GM18498 (cell line): ENCODE measurements around the gene MYO7A.

ENCODE experiments used
- ATAC-seq: cut with Tn5 transposase; IDR thresholded peaks from one replicate; pipeline ENCODE4 v1.9.1; 2021; ENCODE audit warnings: mild to moderate bottlenecking, moderate library complexity; ENCODE audit not compliant: unreplicated experiment

The MYO7A gene

DNA sequence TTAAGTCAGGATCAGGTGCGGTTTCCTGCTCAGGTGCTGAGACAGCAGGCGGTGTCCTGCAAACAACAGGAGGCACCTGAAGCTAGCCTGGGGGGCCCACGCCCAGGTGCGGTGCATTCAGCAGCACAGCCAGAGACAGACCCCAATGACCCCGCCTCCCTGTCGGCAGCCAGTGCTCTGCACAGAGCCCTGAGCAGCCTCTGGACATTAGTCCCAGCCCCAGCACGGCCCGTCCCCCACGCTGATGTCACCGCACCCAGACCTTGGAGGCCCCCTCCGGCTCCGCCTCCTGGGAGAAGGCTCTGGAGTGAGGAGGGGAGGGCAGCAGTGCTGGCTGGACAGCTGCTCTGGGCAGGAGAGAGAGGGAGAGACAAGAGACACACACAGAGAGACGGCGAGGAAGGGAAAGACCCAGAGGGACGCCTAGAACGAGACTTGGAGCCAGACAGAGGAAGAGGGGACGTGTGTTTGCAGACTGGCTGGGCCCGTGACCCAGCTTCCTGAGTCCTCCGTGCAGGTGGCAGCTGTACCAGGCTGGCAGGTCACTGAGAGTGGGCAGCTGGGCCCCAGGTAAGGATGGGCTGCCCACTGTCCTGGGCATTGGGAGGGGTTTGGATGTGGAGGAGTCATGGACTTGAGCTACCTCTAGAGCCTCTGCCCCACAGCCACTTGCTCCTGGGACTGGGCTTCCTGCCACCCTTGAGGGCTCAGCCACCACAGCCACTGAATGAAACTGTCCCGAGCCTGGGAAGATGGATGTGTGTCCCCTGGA lies at the start of gene MYO7A:
Gene MYO7A (plus strand): TSS at position 327 of the 772 bp plus-strand sequence. CDS start 2,389 bp downstream, outside the sequence.
- no peak for ATAC-seq

DNA sequence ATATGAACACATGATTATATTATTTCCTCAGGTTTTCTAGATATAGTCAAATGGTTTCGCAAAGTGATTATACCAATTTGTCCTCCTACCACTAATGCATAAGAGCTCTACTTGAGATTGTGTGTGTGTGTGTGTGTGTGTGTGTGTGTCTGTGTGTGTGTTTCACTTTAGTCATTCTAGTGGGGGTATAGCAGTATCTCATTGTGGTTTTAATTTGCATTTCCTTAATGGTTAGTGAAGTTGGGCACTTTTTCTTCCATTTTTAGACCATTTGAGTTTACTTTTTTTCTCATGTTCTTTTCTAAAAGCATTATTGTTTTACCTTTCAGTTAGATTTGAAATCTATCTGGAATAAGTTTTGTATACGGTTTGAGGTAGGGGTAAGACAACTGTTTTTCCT lies 48.4 kb upstream of the MYO7A start:
- ATAC-seq = no peak

DNA sequence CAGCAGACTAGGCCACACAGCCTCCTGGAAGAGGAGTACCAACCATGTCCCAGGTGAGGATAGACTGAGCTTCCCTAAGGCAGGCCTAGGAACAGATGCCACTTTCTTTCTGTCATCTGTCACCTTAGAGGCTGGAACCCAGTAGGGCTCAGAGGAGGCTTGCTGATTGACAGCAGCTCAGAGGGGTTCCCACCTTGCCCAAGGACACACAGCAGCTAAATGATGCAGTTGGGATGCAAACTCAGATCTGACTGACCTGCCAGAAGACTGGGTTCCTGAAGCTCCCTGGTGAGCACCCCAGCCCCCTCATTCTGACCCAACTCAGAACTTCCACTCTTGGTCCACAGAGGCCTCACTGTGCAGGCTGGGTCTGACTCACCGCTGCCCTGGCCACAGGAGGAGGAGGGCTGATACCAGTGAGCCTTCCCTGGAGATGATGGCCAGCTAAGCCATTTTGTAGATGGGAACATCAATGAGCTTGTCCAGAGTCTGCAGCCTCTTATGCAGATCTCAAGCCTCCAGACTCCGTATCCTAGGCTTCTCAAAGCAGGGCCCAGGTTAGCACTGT lies 47.3 kb upstream of the MYO7A start:
- ATAC-seq = no peak

DNA sequence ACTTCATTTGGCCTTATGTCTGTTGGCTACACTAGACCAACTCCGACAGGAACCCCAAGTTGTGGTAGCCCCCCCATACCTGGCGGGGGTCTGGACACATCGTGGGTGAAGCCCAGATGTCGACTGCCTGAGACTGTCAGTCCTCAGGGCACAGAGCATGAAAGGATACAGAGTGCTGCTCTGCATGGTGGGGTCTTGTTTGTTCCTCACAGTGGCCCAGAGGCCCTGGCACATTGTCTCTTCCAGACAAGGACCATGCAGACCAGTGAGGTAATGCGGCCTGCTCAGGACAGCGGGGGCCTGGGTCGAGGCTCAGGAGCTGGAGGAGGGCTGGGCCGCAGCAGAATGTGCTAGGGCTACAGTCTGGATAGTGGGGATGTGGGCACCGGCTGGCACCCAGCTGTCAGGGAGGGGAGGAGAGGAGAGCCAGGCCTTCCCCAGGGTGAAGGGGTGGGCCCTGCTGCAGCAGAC lies 46.6 kb upstream of the MYO7A start:
- ATAC-seq = no peak

DNA sequence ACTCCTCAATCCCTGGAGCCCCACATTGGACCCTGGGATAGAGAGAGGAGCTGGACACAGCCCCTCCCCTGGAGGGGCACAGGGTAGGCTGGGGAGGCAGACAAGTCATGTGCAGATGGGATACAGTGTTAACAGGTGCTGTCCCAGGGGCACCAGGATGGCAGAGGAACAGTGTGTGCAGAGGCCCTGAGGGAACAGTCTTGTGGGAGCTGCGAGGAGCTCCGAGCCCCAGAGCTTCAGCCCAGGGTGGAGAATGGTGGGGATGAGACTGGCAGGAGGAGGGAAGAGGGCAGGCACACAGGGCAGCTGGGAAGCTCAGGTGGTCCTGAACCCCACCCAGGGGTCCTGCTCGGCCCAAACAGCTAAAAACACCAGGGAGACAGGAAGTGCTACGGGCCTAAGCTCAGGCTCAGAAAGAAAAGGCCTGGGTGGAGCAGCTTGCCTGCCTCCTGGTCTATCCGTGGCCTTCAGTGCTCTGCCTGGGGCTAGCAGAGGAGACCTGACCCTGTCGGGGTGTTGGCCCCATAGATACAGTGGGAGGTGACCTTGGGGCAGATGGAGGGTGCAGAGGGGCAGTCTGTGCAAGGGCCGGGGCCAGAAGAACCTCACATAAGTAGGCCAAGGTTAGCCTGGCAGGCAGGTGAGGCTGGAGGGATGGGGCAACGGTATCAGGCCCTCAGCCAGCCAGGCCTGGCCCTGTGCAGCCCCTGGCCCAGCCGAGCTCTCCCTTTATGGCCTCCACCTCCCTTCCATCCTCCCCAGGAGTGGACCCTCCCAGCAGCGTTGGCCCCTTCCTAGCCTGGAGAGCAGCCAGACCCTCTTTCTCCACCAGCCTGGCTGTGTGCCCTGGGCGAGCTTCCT lies 45.8 kb upstream of the MYO7A start:
- no peak for ATAC-seq

DNA sequence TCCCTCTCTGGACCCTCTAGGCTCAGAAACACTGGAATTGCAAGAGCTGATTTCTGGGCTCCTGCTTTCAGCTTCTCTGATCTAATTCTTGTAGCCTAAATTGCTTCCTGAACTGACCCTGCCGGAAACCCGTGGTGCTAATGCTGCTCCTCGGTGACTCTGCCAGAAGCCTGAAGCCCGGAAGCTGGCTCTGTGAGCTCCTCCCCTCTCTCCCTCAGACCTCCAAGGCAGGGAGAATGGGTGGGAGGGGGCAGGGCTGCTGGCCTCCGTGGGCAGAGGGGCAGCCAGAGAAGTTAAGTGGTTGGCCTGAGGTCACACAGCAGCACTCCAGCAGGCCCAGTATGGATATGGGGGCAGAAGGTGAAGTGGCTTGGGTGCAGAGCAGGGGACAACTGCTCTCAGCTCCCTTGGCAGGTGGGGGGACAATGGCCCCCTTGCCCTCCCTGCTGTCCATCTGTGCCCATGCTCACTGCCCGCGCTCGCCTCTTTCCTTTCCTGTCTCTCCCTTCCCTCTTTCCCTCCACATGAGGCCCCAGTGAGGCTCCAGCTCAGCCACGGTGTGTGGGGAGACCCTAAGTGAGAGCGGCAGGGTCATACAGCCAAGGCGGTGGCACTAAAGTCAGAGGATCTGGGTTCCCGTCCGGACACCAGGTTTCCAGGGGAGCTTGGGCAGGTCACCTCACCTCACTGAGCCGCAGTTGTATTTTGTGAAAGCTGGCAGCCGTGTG lies 45.0 kb upstream of the MYO7A start:
- ATAC-seq = no peak

DNA sequence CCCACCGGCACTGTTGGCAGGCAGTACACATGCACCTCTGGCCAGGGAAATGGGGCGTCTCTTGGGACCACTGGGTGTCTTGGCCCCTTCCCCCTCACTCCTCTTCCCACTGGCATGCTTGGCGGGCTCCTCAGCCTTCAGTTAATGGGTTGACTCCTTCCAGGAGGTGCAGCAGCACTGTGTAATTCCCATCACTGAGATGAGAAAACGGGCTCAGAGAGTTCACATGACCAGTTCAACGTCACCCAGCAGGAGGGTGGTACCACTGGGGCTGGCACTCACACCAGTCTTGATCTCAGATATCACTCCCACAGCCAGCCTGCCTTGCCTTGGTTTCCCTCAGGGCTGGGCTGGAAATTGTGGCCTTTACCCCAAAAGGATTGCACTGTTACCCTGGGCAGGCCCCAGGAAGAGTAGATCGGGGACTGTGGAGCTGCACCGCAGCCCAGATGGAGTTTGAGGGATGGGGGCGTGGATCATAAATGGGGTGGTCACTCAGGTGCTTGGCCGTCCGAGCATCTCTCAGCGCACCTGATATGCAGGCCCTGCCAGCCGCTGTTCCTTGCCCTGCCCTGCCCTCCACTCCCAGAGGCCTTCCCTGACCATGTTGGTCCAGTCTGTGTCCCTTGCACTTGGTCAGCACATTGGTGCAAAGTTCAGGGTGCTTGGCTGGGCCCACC lies 44.3 kb upstream of the MYO7A start:
- ATAC-seq = no peak

DNA sequence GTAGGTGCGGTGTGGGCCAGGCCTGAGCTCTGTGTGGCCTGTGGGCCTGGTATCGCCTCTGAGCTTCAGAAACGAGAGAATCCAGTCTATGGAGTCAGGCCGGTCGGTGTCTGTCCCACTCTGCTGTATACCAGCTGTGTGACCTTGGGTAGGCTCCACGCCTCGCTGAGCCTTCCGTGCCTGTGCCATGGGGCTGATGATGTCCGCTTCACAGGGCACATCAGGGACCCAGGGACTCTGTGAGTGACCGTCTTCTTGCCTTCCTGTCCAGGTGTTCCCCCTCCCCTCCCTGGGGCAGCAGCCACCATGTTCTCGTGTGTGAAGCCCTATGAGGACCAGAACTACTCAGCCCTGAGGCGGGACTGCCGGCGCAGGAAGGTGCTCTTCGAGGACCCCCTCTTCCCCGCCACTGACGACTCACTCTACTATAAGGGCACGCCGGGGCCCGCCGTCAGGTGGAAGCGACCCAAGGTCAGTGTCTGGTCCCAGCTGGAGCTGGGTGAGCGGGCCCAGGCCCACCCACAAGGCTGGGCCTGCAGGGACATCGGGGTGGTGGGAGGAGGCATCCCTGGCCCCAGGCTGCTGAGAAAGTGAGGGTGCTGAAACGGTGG lies 43.4 kb upstream of the MYO7A start:
- ATAC-seq = no peak

DNA sequence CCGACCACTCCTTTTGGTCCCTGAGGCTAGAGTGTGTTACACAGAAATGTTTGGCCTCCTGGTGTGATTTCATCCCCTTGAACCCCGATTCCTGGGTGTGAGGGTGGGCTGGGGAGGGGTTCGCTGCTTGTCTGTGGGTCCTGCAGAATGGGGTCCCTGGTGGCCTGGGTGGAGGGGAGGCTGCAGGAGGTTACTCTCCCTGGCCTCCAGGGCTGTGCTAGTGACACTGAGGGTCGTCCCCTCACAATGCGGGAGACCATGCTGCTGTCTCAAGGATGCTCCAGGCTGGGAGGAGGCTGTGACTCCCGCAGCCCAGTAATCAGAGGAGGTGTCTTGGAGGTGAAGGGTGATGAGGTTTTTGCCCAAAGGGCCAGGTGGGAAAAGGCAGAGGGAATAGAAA lies 42.4 kb upstream of the MYO7A start:
- ATAC-seq = no peak

DNA sequence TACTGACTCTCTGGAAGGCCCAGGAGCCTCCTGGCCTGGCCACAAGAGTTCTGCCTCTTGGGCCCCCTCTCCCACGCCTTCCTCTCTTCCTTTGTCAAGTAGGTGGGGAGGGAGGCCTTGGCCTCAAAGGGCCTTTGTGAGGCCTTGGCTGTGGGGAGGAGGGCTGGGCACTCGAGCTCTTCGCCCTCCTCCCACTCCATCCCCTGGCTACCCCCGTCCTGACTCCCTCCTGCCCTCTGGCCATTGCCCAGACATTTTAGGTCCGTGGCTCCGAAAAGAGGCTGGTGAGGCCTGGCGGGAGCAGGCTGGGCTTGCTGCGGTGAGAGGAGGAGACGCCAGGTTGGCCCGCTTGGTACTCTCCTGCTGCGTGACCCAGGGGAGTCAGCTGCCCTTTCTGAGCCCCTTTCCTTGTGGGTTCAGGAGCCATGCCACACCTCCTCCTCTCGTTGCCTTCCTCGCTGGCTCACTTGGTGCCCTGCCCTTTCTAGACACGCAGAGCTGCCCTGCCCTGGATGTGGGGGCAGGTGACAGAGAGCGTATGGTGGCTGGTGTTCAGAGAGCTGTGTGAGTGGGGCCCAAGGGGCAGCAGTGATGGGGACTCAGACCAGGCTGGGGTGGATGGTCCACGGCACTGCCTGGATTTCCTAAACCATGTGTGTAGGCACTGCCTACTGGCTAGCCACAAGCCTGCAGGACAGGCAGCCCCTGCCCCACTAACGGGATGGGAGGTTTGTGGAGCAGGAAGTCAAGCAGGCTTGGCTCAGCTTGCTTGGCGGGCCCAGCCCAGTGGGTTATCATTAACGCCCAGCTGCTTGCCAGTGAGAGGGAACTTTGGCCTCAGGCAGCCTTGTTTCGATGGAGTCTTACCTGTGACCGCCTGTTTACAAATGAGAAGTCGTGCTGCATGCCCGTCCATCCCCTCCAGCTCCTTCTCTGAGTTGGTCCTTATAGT lies 41.2 kb upstream of the MYO7A start:
- no peak for ATAC-seq

DNA sequence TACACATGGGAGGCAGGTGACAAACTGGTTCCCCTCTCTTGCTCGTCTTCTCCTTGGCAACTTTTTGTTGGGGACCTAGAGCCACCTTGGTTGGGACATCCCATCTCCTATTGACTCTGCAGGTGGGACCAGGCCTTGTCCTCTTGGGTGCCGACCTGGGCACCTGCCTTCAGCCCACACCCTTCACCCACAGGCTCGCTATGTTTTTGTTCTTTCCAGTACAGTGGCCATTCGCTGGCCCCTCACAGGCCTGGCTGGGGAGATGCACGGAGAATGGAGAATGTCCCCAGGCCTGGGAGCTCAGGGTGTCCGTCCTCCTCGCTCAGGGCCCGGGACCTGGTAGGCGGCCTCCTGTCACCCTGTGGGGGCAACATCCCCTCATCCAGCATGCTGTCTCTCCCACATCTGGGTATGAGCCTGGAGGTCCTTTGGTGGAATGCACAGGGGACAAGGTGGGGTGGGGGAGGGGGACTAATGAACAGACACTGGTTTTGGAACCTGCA lies 40.3 kb upstream of the MYO7A start:
- ATAC-seq = no peak

DNA sequence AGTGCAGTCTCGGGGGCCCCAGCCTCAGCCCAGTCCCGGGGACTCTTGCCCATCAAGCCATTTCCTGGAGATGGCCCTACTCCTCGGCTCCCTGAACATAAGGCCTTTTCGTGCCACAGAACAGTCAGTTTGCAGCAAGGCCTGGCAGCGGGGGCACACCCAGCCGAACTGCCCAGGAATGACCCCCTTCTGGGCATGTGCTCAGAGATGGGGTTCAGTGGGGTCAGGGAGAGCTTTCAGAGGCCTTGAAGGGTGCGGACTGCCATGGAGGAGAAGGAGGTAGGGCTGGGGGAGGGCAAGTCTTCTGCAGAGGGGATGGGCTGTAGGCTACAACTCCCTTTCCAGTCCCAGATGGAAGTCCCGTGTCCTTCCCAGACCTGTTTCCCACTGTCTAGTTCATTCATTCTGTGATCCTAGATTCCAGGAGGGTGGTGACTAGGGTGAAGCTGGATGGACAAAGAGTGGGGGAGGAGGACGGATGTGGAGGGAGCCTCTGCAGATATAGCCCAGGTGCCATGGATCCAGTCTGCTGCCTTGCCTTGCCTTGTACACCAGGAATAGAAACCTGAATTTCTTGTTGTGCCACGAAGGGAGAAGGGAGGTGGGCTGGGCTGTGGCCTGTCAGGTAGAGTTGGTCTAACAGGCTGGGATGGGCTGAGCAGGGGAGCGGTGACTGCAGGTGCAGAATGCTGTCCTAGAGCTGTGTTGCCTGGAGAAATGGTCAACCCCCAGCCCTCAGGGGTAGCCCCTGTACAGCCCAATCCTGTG lies 39.6 kb upstream of the MYO7A start:
- ATAC-seq = no peak

DNA sequence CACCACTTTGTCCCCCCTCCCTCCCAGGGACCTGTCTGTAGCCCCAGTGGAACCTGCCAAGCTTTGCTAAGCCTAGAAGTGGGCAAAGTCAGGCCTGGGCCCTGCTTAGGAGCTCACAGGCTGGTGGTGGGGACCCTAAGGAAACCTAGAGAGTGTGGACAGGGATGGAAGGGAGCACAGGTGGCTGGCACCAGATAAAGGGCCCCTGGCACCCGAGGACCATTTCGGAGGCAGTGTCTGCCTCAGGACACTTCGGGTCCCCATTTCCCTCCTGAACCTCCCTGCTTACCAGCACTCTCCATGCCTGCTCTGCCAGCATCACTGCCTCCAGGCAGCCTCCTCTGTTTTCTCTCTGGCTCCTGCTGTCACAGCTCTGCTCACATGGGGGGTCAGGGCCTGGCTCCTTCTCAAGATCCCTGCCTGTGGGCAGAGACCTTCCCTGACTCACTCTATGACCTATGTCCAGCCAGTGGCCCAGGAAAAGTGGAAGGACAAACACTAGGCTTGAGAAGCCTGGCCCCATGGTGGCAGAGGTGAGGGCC lies 39.0 kb upstream of the MYO7A start:
- no peak for ATAC-seq

DNA sequence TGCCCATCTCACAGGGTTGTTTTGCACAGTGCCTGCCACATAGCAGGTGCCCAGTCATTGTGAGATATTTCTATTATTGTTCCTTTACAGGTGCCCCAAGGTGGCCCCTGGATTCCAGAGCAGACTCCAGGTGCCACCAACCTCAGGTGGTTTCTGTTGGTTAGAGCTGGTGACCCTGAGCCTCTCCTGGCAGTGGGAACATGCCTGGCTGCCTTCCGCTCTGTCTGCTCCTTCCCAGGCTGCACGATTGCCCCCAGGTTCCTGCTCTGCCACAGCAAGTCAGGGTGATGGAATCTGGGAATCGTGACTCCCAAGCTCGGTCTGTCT lies 38.0 kb upstream of the MYO7A start:
- ATAC-seq = no peak

DNA sequence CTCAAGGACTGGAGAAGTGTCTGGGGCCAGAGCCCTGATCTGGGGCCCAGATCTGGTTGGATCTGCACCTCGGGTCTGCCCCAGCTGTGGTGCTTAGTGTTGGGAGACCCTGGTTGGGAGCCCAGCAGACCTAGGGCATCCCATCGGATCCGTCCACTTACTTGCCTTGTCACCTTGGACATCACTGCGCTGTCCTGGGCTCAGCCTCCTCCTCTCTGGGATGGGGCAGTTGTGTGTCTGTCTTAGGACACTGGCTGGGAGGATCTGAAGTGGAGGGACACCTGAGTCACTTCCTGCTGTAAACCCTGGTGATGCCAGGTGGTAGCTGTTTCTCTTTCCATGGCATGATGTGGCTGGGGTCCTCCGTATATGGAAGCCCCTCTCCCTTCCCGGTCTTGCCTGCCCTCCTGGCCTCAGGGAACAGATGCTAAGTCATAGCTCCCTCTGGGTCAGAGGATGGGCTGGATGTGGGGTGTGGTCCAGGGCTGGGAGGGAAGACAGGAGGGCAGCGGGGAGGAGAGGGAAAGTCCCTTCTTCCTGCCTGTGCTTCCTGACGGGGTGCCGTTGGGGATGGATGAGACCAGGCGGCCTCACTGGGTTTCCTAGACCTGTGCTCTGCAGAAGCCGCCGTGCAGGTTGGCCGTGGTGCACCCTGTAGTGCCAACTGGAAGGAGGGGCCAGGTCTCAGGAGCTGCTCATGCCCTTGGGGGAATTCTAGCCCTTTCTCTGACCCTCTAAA lies 37.5 kb upstream of the MYO7A start:
- ATAC-seq = no peak

DNA sequence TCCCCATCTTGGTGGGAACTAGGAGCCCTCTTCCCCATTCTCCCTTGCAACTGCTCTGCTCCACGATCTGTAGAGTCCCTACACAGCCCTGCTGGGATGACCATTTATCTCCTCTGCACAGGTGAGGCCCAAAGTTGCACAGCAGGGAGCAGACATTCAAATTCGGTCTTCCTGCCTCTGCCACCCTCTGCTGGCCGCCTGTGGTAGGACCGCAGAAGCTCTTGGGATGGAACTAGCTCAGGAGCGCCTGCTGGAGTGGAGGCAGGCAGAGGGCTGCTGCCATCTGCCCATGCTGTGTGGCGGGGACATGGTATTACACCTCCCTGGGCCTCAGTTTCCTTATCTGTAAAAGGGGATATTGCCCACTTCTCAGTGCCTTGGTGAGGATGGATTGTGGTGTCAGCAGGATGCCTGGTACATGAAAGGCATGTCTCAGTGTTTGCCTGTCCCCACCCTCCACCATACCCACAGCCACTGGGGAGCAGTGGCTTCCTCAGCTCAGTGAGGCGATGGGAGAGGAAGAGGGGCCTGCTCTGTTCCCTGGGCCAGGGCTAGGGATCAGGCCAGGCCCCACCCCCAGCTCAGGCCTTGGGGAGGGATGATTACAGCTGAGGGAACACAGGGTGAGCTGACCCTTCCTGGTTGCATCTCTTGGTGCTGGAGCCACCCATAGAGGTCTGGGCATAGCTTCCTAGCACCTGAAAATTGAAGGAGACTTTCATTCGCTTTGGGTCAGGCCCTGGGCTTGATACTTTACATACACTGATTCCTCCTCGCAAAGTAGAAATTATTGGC lies 36.7 kb upstream of the MYO7A start:
- peak; percentile 84 for ATAC-seq
